Upper lobe of left lung (tissue), 4 donors: ENCODE measurements around the gene SF3A1.

ENCODE experiments used
- CTCF ChIP-seq, 6 experiments: fragments of 450-650 bp in 4 of 6; fragments of 200-600 bp in 2 of 6; sonication (generic) in 2 of 6; IDR thresholded peaks; one replicate each; pipeline ENCODE4 v1.5.1; 2016 to 2019; ENCODE audit warnings: antibody characterized with exemption in 6 of 6
- EP300 ChIP-seq, 4 donors: sonication (generic); formaldehyde crosslinking; IDR thresholded peaks; one replicate each; pipeline ENCODE4 v1.5.1; 2017; ENCODE audit warnings: antibody characterized with exemption in 4 of 4, control low read depth in 2 of 4
- POLR2A ChIP-seq, 4 donors: fragments of 450-650 bp; IDR thresholded peaks; one replicate each; pipeline ENCODE4 v1.5.1; 2016 to 2017; ENCODE audit warnings: antibody characterized with exemption in 4 of 4, mild to moderate bottlenecking in 2 of 4
- POLR2AphosphoS5 ChIP-seq, 2 donors: sonication (generic); formaldehyde crosslinking; IDR thresholded peaks; one replicate each; pipeline ENCODE4 v1.5.1; 2017; ENCODE audit warnings: antibody characterized with exemption in 2 of 2

- TF ChIP-seq CTCF (IDR thresholded peaks at IDR 0.05), result no peak
- TF ChIP-seq POLR2AphosphoS5 (IDR thresholded peaks at IDR 0.05), result no peak
- TF ChIP-seq POLR2A (IDR thresholded peaks at IDR 0.05), result no peak
- TF ChIP-seq EP300 (IDR thresholded peaks at IDR 0.05), result no peak
Observed at GRCh38 chr22:30332994-30333706, 23.5 kb downstream of the SF3A1 start.
